ENCODE measurements around the gene SELP. TPM values are rescaled to one million over a fixed set of nuclear protein-coding genes. Genes with fewer than 3 reads are reported as not detected.
A peak's percentile ranks its signal among the peaks of the same experiment; 100 is the strongest.

Gene SELP
- total RNA-seq, 1 donor from 2014 or later = 61.5 TPM

DNA sequence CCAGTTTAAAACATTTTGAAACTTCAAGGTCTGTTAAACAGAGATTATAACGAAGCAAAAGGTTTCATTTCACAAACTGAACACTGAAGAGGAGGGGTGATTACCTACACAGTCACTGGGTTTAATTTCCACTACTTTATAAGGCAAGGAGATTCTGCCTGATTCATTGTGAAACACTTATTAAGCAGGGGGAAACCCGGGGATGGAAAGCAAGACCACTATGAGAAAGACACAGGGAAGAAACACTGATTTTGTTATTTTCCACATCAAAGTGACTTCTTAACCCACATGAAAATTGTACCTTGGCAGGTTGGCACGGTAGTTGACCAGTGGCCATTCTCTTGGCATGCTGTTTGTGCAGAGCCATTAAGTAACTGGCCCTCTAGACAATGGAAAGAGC lies 35.5 kb downstream of the SELP start:
- TF ChIP-seq, protein P1, sequence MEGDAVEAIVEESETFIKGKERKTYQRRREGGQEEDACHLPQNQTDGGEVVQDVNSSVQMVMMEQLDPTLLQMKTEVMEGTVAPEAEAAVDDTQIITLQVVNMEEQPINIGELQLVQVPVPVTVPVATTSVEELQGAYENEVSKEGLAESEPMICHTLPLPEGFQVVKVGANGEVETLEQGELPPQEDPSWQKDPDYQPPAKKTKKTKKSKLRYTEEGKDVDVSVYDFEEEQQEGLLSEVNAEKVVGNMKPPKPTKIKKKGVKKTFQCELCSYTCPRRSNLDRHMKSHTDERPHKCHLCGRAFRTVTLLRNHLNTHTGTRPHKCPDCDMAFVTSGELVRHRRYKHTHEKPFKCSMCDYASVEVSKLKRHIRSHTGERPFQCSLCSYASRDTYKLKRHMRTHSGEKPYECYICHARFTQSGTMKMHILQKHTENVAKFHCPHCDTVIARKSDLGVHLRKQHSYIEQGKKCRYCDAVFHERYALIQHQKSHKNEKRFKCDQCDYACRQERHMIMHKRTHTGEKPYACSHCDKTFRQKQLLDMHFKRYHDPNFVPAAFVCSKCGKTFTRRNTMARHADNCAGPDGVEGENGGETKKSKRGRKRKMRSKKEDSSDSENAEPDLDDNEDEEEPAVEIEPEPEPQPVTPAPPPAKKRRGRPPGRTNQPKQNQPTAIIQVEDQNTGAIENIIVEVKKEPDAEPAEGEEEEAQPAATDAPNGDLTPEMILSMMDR (IDR thresholded peaks at IDR 0.05) = no peak
- Histone ChIP-seq H3K4me3 (no peak overlapping the region), H3K36me3 (no peaks in the 10 kb centered on the region), H3K4me1 (no peaks in the 10 kb centered on the region), H3K9me3 (no peaks in the 10 kb centered on the region), H3K27ac (no peak overlapping the region), H3K27me3 (no peaks in the 10 kb centered on the region)
- intact Hi-C loops (cut with DNase I) = no loop called here
- DNase-seq (no peak), ATAC-seq (no peak)

DNA sequence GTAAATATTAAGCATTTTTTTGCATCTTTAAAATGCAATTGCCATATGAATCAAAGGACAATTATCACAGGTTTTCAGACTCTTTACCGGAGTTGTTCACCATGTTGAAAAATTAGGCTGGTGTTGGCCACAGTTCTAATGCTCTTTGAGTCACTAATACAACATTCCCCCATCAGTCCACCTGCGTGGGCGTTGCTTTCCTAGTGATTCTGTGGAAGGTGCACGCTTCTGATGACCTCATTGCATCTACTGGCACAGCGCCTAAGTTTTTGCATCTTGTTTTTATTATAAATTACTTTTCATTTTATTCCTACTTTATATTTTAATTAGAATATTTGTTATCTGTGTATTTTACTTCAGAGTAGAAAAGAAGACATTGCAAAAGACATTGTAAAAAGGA lies 39.0 kb downstream of the SELP start:
- Histone ChIP-seq H3K9me3 (no peaks in the 10 kb centered on the region), H3K27me3 (no peaks in the 10 kb centered on the region), H3K4me1 (peaks cover 4% of the 10 kb centered on the region), H3K4me3 (no peak overlapping the region), H3K36me3 (no peaks in the 10 kb centered on the region), H3K27ac (no peak overlapping the region)
- intact Hi-C loops (cut with DNase I) = no loop called here
- ATAC-seq (no peak), DNase-seq (no peak)
- TF ChIP-seq, protein P1 (IDR thresholded peaks at IDR 0.05) = no peak

DNA sequence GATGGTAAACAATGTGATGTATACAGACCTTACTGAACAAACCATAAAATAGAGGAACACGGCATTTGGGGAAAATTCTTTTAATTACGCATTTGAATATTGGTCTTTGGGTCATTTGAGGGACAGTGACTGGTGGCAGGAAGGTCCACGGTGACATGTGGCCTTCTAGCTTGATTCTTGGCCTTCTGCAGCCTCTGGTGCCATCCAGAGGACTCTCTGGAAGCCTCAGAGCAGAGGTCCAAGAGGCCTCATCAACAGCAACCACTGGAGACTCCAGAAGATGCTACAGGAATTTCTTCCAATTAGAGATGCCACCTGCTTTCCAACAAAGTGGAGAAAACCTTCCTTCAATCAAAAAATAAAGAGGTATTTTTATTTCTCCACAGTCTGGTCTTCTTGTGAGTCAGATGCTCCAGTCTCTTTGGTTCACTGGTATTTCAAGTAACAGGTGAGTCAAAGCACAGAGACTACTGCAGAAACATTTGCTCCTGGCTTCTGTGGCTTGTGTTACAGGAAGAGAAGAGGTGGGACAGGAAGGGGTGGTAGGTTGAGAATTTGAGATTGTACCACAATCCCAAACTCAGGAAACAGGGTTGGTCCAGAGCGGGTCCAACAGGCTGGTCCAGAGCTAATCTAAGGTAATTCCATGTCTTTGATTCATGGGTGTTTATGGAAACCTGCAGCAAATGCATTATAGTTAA lies 41.0 kb downstream of the SELP start:
- Histone ChIP-seq H3K9me3 (no peaks in the 10 kb centered on the region), H3K4me3 (no peak overlapping the region), H3K27ac (no peak overlapping the region), H3K27me3 (no peaks in the 10 kb centered on the region), H3K4me1 (peaks cover 4% of the 10 kb centered on the region), H3K36me3 (no peaks in the 10 kb centered on the region)
- intact Hi-C loops (cut with DNase I) = no loop called here
- ATAC-seq (no peak), DNase-seq (no peak)
- TF ChIP-seq, protein P1 (IDR thresholded peaks at IDR 0.05) = no peak

DNA sequence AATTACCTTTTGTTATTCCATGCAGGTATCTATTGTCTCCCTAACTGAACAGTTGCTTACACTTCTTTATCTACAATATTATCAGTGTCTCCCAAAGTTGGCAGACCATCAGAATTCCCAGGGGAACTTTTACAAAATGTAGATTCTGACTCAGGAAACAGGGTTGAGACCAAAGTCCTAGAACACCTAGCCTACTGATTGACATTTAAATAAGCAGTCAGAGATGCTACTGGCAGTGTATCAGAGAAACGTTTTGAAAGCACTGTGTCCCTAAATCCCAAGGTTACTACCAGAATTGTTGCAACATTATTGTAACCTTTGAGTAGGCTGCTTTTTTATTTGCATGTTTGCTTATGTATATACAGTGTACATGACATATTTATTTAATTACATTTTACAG lies 41.8 kb downstream of the SELP start:
- Histone ChIP-seq H3K36me3 (no peaks in the 10 kb centered on the region), H3K4me1 (peaks cover 4% of the 10 kb centered on the region), H3K9me3 (no peaks in the 10 kb centered on the region), H3K27ac (no peak overlapping the region), H3K27me3 (no peaks in the 10 kb centered on the region), H3K4me3 (no peak overlapping the region)
- intact Hi-C loops (cut with DNase I) = no loop called here
- TF ChIP-seq, protein P1 (IDR thresholded peaks at IDR 0.05) = no peak
- ATAC-seq (no peak), DNase-seq (no peak)

DNA sequence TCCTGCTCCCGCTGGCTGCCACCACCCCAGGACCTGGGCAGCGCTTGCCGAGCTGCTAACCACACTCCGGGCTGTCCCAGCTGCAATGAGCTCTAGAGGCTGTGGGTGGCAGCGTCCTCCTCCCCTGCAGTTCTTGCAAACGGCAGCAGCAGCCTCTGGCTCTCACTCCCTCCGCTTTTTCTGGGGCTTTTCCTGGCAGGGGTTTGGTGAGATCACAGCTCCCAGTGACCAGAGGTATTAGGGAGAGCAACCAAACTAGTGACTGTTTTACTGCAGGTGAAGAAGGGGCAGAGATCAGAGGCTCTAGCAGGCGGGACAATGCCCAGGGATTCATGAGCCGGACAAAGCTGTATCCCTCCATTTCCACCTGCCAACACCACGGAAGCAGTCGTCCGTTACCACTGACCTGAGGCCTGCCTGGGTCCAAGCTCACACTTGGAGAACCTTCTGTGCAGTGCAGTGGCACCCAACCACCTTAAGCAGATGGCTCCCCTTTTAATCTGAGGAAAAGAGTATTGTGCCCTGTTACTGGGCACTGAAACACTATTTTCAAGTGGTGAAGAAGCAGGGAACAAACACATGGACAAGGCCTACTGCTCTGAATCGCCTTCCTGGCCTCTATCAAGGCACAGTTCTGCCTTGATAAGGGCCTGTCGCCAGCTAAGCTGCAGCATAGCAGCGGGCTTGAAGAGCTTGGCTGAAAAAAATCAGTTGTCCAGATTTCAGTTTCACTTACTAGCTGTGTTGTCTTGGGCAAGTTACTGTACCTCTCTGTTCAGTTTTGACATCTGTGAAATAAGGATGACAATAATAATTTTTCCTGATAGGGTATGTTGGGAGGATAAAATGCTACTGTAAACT lies 43.3 kb downstream of the SELP start, which contains the start of gene F5:
Gene F5 (minus strand): TSS at position 87 of the 861 bp plus-strand sequence. CDS start 95 bp downstream, outside the sequence.
- DNase-seq (peak; percentile 87), ATAC-seq (peak; percentile 99)
- Histone ChIP-seq H3K36me3 (no peaks in the 10 kb centered on the region), H3K27ac (no peak within 1 kb of the TSS), H3K4me3 (no peak within 1 kb of the TSS), H3K9me3 (no peaks in the 10 kb centered on the region), H3K4me1 (peaks cover 4% of the 10 kb centered on the region), H3K27me3 (no peaks in the 10 kb centered on the region)
- TF ChIP-seq, protein P1 (IDR thresholded peaks at IDR 0.05) = peak; percentile 57
- intact Hi-C loops (cut with DNase I) = no loop called here
